Gastrocnemius medialis (tissue), 4 donors: ENCODE results near the gene EPS8L1.
"Not testable (repeated sequence)": the region's sequence is repeated elsewhere in the genome, so short reads cannot be mapped to it uniquely, and the experiment has no call there.

Source experiments
- CTCF ChIP-seq, 5 experiments: fragments of 450-650 bp in 3 of 5; fragments of 200-600 bp in 2 of 5; sonication (generic) in 2 of 5; IDR thresholded peaks in 4 of 5; conservative IDR thresholded peaks in 1 of 5; 1 replicate in 4 of 5; 2 replicates in 1 of 5; pipeline ENCODE4 v1.5.1; 2016 to 2019; ENCODE audit warnings: antibody characterized with exemption in 5 of 5, mild to moderate bottlenecking in 3 of 5, moderate library complexity in 3 of 5
- POLR2A ChIP-seq, 2 donors: fragments of 450-650 bp; IDR thresholded peaks; one replicate each; pipeline ENCODE4 v1.6.1; 2017; ENCODE audit warnings: antibody characterized with exemption in 2 of 2, mild to moderate bottlenecking in 2 of 2, moderate library complexity in 2 of 2

GRCh38 chr19:55065516-55065915 lies 10.2 kb upstream of the EPS8L1 start:
- not testable (repeated sequence) for TF ChIP-seq POLR2A (IDR thresholded peaks at IDR 0.05); CTCF (IDR thresholded peaks at IDR 0.05 in 4 of 5, conservative IDR thresholded peaks at IDR 0.05 in 1 of 5)
